ENCODE measurements around the gene CCNDBP1. TPM values are rescaled to one million over a fixed set of nuclear protein-coding genes. Genes with fewer than 3 reads are reported as not detected.
A peak's percentile ranks its signal among the peaks of the same experiment; 100 is the strongest.
"Not testable (repeated sequence)": the region's sequence is repeated elsewhere in the genome, so short reads cannot be mapped to it uniquely, and the experiment has no call there.

CCNDBP1 gene, protein sequence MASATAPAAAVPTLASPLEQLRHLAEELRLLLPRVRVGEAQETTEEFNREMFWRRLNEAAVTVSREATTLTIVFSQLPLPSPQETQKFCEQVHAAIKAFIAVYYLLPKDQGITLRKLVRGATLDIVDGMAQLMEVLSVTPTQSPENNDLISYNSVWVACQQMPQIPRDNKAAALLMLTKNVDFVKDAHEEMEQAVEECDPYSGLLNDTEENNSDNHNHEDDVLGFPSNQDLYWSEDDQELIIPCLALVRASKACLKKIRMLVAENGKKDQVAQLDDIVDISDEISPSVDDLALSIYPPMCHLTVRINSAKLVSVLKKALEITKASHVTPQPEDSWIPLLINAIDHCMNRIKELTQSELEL
- total RNA-seq: 10 to 100 TPM; 90.9 to 97.6 TPM

DNA sequence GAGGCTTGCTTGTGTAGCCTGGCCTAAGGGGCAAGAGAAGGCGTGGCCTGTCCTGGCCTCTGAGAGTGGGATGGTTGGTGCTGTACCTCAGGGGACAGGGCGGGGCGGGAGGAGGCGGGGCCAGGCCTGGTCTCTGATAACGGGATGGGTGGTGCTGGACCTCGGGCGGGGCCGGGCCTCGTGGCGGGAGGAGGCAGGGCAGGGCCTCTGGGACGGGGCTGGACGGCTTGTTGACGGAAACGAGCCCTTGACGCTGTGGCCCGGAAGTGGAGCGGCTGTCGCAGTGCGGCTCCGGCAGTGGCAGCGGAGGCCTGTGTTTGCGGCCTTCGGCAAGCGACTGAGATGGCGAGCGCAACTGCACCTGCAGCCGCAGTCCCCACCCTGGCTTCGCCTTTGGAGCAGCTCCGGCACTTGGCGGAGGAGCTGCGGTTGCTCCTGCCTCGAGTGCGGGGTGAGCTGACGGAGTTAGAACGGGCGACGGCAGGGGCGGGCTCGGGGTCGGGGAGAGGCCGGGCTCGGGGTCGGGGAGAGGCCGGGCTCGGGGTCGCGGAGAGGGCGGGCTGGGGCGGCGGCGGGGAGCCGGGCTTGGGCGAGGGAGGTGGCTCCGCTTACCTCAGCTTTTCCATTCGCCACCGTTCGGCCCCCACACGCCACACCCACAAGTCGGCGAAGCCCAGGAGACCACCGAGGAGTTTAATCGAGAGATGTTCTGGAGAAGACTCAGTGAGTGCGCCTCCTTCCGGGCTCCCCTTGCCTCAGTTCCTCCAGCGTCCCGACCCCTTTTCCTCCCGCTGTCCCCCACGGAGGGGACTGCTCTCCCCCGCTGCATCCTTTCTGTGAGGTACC lies at the start of gene CCNDBP1:
TSS of gene CCNDBP1 (plus strand) at position 247 of the 846 bp plus-strand sequence. CDS start at position 343, 96 bp downstream.
- peak; percentile 93 to 95 for DNase-seq
- H3K27me3 Mint-ChIP-seq (ENCODE audit: low read depth): no peaks in the 10 kb centered on the region
- peaks cover 5 to 6% of the 10 kb centered on the region in 2 donors for H3K36me3 Mint-ChIP-seq (ENCODE audit: insufficient read depth in 2 of 2)
- peak; percentile 96 to 97 for ATAC-seq (replicated peaks in 1 of 2)
- peak within 1 kb of the TSS; percentile 96 for H3K27ac Mint-ChIP-seq
- peak within 1 kb of the TSS; percentile 93 to 97 for H3K4me3 Mint-ChIP-seq
- no peaks in the 10 kb centered on the region for H3K9me3 Mint-ChIP-seq
- H3K4me1 Mint-ChIP-seq (ENCODE audit: low read depth): peaks cover 21% of the 10 kb centered on the region

DNA sequence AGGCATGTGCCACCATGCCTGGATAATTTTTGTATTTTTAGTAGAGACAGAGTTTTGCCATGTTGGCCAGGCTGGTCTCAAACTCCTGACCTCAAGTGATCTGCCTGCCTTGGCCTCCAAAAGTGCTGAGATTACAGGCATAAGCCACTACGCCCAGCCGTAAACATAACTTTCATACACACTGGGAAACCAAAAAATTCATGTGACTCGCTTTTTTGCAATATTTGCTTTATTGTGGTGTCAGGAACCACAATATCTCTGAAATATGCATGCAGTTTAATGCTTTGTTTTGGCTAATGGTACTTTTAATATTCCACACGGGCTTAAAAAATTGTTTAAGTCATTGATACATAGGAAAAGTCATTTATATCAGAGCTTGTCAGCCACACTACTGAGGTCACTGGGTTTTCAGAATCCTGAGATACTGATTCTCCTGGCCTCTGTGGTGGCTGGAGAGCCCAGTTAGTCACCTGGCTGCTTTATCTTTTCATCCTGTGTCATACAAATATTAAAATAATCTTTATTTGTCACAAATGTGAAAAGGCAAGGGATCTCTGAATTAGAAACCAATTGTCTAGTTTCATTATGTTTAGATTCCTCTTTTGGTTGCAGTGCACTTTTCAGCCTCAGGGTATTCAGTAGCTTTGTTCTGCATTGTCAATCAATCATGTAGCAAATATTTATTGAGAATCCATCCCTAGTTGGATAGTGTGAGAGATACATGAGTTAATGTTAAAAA lies 41.8 kb upstream of the CCNDBP1 start:
- peak overlapping the region; percentile 54 for H3K27ac Mint-ChIP-seq
- no peak overlapping the region for H3K4me3 Mint-ChIP-seq
- H3K4me1 Mint-ChIP-seq (ENCODE audit: low read depth): peaks cover 12% of the 10 kb centered on the region
- H3K9me3 Mint-ChIP-seq: no peaks in the 10 kb centered on the region
- H3K36me3 Mint-ChIP-seq (ENCODE audit: insufficient read depth in 2 of 2): peaks cover 11 to 13% of the 10 kb centered on the region in 2 donors
- H3K27me3 Mint-ChIP-seq (ENCODE audit: low read depth): no peaks in the 10 kb centered on the region
- ATAC-seq (replicated peaks in 1 of 2) (peak in 1 of 2 donors; percentile 28), DNase-seq (no peak)

DNA sequence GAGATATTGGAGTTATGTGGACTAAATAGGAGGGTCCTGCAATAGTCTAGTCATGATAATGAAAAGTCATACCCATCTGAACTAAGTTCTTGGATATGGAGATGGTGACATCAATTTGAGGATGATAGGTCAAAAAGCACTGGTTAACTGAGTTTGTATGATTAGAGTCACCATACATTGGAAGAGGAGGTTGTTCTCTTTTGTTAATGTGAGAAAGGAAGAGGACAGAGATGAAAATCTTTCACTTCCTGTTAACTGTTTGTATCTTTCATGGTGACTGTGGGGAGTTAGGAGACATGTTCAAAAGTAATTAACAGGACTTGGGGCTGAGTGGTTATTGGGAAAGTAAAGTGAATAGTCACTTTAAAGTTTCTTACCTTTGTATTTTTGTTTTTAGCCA lies 40.7 kb upstream of the CCNDBP1 start:
- DNase-seq (no peak), ATAC-seq (replicated peaks in 1 of 2) (no peak)
- peaks cover 5 to 6% of the 10 kb centered on the region in 2 donors for H3K36me3 Mint-ChIP-seq (ENCODE audit: insufficient read depth in 2 of 2)
- no peak overlapping the region for H3K4me3 Mint-ChIP-seq
- no peaks in the 10 kb centered on the region for H3K27me3 Mint-ChIP-seq (ENCODE audit: low read depth)
- peak overlapping the region; percentile 0 for H3K27ac Mint-ChIP-seq
- no peaks in the 10 kb centered on the region for H3K9me3 Mint-ChIP-seq
- H3K4me1 Mint-ChIP-seq (ENCODE audit: low read depth): peaks cover 12% of the 10 kb centered on the region

DNA sequence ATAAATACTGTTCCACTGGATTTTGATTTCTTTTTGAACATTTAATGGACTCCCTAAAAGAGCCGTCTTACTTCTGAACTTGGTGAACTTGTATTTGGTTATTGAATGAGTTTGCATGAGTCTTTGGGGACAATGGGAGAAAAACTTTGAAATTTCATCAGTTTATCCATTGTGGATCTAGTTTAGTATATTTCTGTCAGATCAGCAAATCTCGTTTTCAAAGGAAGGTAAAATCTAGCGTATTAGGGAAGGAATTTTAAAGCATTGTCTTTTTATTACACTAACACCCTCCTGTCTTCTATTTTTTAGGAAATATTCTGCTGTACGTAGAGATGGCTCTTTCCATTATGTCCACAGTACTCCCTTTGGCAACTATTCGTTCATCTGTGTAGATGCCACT lies 39.0 kb upstream of the CCNDBP1 start:
- Mint-ChIP-seq H3K27ac (no peak overlapping the region), H3K4me1 (ENCODE audit: low read depth) (peaks cover 13% of the 10 kb centered on the region), H3K36me3 (ENCODE audit: insufficient read depth in 2 of 2) (peaks cover 2 to 4% of the 10 kb centered on the region in 2 donors), H3K9me3 (no peaks in the 10 kb centered on the region), H3K27me3 (ENCODE audit: low read depth) (no peaks in the 10 kb centered on the region), H3K4me3 (no peak overlapping the region)
- ATAC-seq (replicated peaks in 1 of 2): no peak
- no peak for DNase-seq

DNA sequence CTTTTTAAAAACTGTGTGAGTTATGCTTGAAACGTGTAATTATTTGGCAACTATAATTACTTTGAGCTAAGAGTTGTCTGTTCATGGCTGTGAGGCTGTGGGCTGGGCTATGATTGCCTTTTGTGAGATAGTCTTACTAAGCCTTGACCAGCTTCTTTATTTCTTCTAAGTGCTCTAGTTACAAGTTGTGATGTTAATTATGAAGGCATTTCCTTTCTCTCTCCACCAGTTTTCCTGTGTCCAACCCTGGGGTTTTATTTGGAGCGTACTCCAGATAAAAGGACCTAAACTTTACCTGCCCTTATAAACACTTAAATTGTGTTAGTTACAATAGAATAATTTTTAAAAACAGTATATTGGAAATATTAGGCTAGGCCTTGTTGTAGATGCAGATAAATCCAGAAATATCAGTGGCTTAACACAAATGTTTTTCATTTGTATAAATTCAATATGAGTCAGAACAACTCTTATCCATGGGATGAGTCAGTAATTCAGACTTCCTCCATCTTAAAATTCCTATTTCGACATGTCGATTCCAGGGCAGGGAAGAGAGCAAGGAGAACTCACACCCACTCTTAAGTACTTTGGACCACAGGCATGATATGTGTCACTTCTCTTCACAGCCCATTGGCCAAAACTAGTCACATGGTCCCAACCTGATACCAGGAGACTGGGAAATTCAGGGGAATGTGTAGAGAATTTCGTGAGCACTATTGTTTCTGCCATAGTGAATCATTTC lies 34.8 kb upstream of the CCNDBP1 start:
- H3K27ac Mint-ChIP-seq: no peak overlapping the region
- no peaks in the 10 kb centered on the region for H3K9me3 Mint-ChIP-seq
- H3K4me3 Mint-ChIP-seq: no peak overlapping the region
- DNase-seq: no peak
- H3K36me3 Mint-ChIP-seq (ENCODE audit: insufficient read depth in 2 of 2): peaks cover 5 to 11% of the 10 kb centered on the region in 2 donors
- no peak for ATAC-seq (replicated peaks in 1 of 2)
- H3K27me3 Mint-ChIP-seq (ENCODE audit: low read depth): no peaks in the 10 kb centered on the region
- H3K4me1 Mint-ChIP-seq (ENCODE audit: low read depth): peaks cover 15% of the 10 kb centered on the region

DNA sequence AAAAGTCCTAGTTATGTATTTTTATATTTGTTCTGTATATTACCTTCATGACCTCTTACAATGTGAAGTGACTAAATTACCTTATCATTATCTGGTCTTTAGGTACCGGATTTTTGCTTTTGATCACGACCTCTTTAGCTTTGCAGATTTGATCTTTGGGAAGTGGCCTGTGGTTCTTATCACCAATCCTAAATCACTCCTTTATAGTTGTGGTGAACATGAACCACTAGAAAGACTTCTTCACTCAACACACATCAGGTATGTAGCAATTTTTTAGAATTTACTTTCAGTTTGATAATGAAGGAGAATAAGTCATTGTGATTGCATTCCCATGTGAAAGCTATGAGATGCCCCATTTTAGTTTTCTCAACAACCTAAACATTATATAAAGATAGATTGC lies 33.5 kb upstream of the CCNDBP1 start:
- H3K4me1 Mint-ChIP-seq (ENCODE audit: low read depth): peaks cover 15% of the 10 kb centered on the region
- H3K9me3 Mint-ChIP-seq: no peaks in the 10 kb centered on the region
- peak overlapping the region in 1 of 2 donors; percentile 39 for H3K4me3 Mint-ChIP-seq
- DNase-seq: no peak
- H3K27me3 Mint-ChIP-seq (ENCODE audit: low read depth): no peaks in the 10 kb centered on the region
- no peak overlapping the region for H3K27ac Mint-ChIP-seq
- H3K36me3 Mint-ChIP-seq (ENCODE audit: insufficient read depth in 2 of 2): peaks cover 5 to 9% of the 10 kb centered on the region in 2 donors
- ATAC-seq (replicated peaks in 1 of 2): peak; percentile 41 to 49

DNA sequence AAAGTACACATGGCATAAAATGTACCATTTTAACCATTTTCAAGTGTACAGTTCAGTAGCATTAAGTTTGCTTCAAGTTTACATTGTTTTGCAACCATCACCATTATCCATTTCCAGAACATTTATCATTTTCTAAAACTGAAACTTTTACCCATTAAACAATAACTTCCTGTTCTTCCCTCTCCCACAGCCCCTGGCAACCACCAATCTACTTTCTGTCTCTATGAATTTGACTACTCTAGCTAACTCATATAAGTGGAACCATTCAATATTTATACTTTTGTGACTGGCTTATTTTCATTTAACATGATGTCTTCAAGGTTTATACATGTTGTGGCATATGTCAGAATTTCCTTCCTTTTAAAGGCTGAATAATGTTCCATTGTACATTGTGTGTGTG lies 31.9 kb upstream of the CCNDBP1 start:
- ATAC-seq (replicated peaks in 1 of 2) (no peak), DNase-seq (no peak)
- Mint-ChIP-seq H3K27me3 (ENCODE audit: low read depth) (no peaks in the 10 kb centered on the region), H3K36me3 (ENCODE audit: insufficient read depth in 2 of 2) (peaks cover 5 to 13% of the 10 kb centered on the region in 2 donors), H3K4me1 (ENCODE audit: low read depth) (peaks cover 15% of the 10 kb centered on the region), H3K9me3 (no peaks in the 10 kb centered on the region), H3K27ac (peak overlapping the region; percentile 79), H3K4me3 (no peak overlapping the region)

DNA sequence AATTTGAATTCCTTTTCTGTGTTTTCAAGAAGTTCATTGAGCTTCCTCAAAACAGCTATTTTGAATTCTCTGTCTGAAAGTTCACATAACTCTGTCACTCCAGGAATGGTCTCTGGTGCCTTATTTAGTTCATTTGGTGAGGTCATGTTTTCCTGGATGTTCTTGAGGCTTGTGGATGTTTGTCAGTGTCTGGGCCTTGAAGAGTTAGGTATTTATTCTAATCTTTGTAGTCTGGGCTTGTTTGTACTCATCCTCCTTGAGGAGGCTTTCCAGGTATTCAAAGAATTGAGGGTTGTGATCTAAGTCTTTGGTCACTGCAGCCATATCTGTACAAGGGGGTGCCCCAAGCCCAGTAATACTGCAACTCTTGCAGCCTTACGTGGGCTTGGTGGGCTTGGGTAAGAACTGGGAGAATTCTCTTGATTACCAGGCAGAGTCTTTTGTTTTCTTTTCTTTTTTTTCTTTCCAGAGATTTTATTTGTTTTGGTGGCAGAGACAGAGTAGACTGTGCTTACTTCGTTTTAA lies 19.3 kb upstream of the CCNDBP1 start:
- Mint-ChIP-seq H3K36me3 (ENCODE audit: insufficient read depth in 2 of 2) (peaks cover 7 to 12% of the 10 kb centered on the region in 2 donors), H3K27ac (no peak overlapping the region), H3K4me3 (no peak overlapping the region), H3K27me3 (ENCODE audit: low read depth) (no peaks in the 10 kb centered on the region), H3K4me1 (ENCODE audit: low read depth) (peaks cover 14% of the 10 kb centered on the region), H3K9me3 (no peaks in the 10 kb centered on the region)
- DNase-seq: peak in 1 of 2 donors; percentile 7
- ATAC-seq (replicated peaks in 1 of 2): peak; percentile 64 to 72

DNA sequence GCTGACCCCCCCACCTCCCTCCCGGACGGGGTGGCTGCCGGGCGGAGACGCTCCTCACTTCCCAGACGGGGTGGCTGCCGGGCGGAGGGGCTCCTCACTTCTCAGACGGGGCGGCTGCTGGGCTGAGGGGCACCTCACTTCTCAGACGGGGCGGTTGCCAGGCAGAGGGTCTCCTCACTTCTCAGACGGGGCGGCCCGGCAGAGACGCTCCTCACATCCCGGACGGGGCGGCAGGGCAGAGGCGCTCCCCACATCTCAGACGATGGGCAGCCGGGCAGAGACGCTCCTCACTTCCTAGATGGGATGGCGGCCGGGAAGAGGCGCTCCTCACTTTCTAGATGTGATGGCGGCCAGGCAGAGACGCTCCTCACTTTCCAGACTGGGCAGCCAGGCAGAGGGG lies 17.9 kb upstream of the CCNDBP1 start:
- H3K36me3 Mint-ChIP-seq (ENCODE audit: insufficient read depth in 2 of 2): peaks cover 9 to 14% of the 10 kb centered on the region in 2 donors
- peaks cover 14% of the 10 kb centered on the region for H3K4me1 Mint-ChIP-seq (ENCODE audit: low read depth)
- not testable (repeated sequence) for H3K9me3 Mint-ChIP-seq; DNase-seq; H3K27me3 Mint-ChIP-seq (ENCODE audit: low read depth); H3K4me3 Mint-ChIP-seq; H3K27ac Mint-ChIP-seq; ATAC-seq (replicated peaks in 1 of 2)

DNA sequence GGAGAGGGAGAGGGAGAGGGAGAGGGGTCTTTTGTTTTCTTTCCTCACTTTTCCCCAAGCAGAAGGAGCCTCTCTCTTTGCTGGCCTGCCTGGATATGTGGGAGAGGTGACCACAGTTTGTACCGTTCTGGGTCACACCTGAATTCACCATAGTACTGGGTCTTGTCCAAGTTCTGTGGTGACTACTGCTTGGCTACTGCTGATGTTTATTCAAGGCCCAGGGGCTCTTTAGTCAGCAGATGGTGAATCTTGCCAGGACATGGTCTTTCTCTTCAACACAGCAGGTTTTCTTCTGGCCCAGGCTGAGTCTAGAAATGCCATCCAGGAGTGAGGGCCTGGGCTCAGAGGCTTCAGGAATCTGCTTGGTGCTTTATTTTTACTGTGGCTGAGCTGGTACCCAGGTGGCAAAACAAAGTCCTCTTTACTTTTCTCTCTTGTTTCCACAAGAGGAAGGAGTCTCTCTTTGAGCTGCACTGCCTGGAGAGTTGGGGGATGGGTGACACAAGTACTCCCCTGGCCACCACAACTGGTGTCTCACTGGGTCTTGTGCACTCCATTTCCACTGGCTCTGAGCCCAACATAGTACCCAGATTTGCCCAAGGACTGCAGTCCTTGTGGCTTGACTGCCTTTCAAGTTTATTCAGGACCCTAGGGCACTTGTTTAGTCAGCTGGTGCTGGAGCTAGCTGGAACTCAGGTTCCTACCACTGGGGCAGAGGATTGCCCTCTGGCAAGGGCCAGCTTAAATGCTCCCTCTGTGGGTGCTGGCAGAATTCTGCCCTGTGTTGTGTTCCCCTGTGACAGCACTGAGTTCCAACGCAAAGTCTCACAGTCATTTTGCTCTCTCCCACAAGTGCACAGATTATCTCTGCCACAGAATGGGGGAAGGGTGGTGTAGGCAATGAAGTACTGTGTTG lies 16.8 kb upstream of the CCNDBP1 start:
- no peaks in the 10 kb centered on the region for H3K9me3 Mint-ChIP-seq
- H3K4me3 Mint-ChIP-seq: no peak overlapping the region
- H3K36me3 Mint-ChIP-seq (ENCODE audit: insufficient read depth in 2 of 2): peaks cover 12 to 18% of the 10 kb centered on the region in 2 donors
- peaks cover 14% of the 10 kb centered on the region for H3K4me1 Mint-ChIP-seq (ENCODE audit: low read depth)
- ATAC-seq (replicated peaks in 1 of 2) (peak; percentile 87 to 93), DNase-seq (peak; percentile 16 to 17)
- no peak overlapping the region for H3K27ac Mint-ChIP-seq
- H3K27me3 Mint-ChIP-seq (ENCODE audit: low read depth): no peaks in the 10 kb centered on the region

DNA sequence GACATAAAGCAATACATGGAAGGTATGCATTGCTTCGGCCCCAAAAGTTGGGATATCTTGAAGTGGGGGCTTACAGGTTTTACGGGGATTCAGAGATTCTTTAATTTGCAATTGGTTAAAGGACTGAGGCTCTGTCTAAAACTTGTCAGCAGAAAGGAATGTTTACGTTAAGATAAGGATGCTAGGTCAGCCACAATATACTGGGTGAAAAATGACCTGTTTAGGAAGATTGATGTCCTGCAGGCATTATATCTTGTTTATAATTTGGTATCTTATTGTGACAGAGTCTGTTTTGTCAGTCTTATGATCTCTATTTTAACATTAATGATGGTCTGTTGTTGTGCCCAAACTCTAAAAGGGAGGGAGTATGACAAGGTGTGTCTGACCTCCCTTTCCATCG lies 15.3 kb upstream of the CCNDBP1 start:
- ATAC-seq (replicated peaks in 1 of 2): no peak
- Mint-ChIP-seq H3K27me3 (ENCODE audit: low read depth) (no peaks in the 10 kb centered on the region), H3K27ac (no peak overlapping the region), H3K36me3 (ENCODE audit: insufficient read depth in 2 of 2) (peaks cover 9 to 19% of the 10 kb centered on the region in 2 donors), H3K4me3 (no peak overlapping the region), H3K9me3 (no peaks in the 10 kb centered on the region), H3K4me1 (ENCODE audit: low read depth) (peaks cover 14% of the 10 kb centered on the region)
- no peak for DNase-seq

All from activated T-cell treated with anti-CD3 and anti-CD28 coated beads, Interleukin-2, amount 50 U/mL, for 72 hours (primary cell).